ENCODE data around the gene ACAP1. TPM values are rescaled to one million over a fixed set of nuclear protein-coding genes. Genes with fewer than 3 reads are reported as not detected.

The ACAP1 gene
- total RNA-seq, 1 experiment from 2014 or later, result 10.9 TPM

GRCh38 chr17:7290685-7291084 lies 45.6 kb upstream of the ACAP1 start:
- Histone ChIP-seq H3K9me2 (ENCODE audit: insufficient read depth) (no peaks in the 10 kb centered on the region), H3K4me2 (no peak overlapping the region), H4K20me1 (ENCODE audit: insufficient read depth) (no peaks in the 10 kb centered on the region), H3K36me3 (ENCODE audit: low read depth) (no peaks in the 10 kb centered on the region), H3K9me3 (ENCODE audit: insufficient read depth, low read depth) (no peaks in the 10 kb centered on the region), H3K79me2 (ENCODE audit: low read depth) (no peaks in the 10 kb centered on the region), H3K4me1 (replicated peaks; ENCODE audit: insufficient read depth) (peaks cover 21% of the 10 kb centered on the region), H3K27ac (no peak overlapping the region), H3F3A (ENCODE audit: insufficient read depth, low read depth) (peaks cover 21% of the 10 kb centered on the region; the same call in 1 of the 2 replicates), H2AFZ (no peak overlapping the region), H3K27me3 (ENCODE audit: insufficient read depth, low read depth) (peaks cover 10% of the 10 kb centered on the region; the same call in 1 of the 2 replicates), H3K4me3 (no peak overlapping the region)
- CTCF ChIA-PET, result no interaction called here
- intact Hi-C loops (cut with micrococcal nuclease; ENCODE audit: unreplicated experiment), result no loop called here
- POLR2A ChIA-PET (ENCODE audit: unreplicated experiment), result no interaction called here
- BruUV-seq (replicated peaks), result no TSS peak
- no peak for DNase-seq
- no peak for TF ChIP-seq EZH2 (IDR thresholded peaks at IDR 0.05; ENCODE audit: low read depth)
- no peak for TF ChIP-seq CTCF (conservative IDR thresholded peaks at IDR 0.05)

GRCh38 chr17:7292194-7292593 lies 44.1 kb upstream of the ACAP1 start:
- Histone ChIP-seq H2AFZ (no peak overlapping the region), H3K79me2 (ENCODE audit: low read depth) (no peaks in the 10 kb centered on the region), H3K4me2 (peak overlapping the region; percentile 49; the same call in 1 of the 2 replicates), H3K9me3 (ENCODE audit: insufficient read depth, low read depth) (no peaks in the 10 kb centered on the region), H3K27ac (no peak overlapping the region), H3K4me1 (replicated peaks; ENCODE audit: insufficient read depth) (peaks cover 25% of the 10 kb centered on the region), H3K27me3 (ENCODE audit: insufficient read depth, low read depth) (peaks cover 10% of the 10 kb centered on the region; the same call in 1 of the 2 replicates), H3K9me2 (ENCODE audit: insufficient read depth) (no peaks in the 10 kb centered on the region), H3F3A (ENCODE audit: insufficient read depth, low read depth) (peaks cover 32% of the 10 kb centered on the region; the same call in 1 of the 2 replicates), H4K20me1 (ENCODE audit: insufficient read depth) (no peaks in the 10 kb centered on the region), H3K4me3 (no peak overlapping the region), H3K36me3 (ENCODE audit: low read depth) (no peaks in the 10 kb centered on the region)
- no TSS peak for BruUV-seq (replicated peaks)
- no peak for TF ChIP-seq EZH2 (IDR thresholded peaks at IDR 0.05; ENCODE audit: low read depth)
- TF ChIP-seq CTCF (conservative IDR thresholded peaks at IDR 0.05), result no peak
- intact Hi-C loops (cut with micrococcal nuclease; ENCODE audit: unreplicated experiment), result no loop called here
- DNase-seq, result no peak
- POLR2A ChIA-PET (ENCODE audit: unreplicated experiment), result no interaction called here
- CTCF ChIA-PET, result interaction anchor here (0.5 kb wide), 1 partner anchor 21 kb away, joined by 3 read pairs; no protein-coding TSS in a partner anchor

GRCh38 chr17:7292729-7293128 lies 43.6 kb upstream of the ACAP1 start:
- Histone ChIP-seq H3K27ac (peak overlapping the region; percentile 22; the same call in 1 of the 2 replicates), H3K27me3 (ENCODE audit: insufficient read depth, low read depth) (peaks cover 10% of the 10 kb centered on the region; the same call in 1 of the 2 replicates), H3K79me2 (ENCODE audit: low read depth) (no peaks in the 10 kb centered on the region), H3F3A (ENCODE audit: insufficient read depth, low read depth) (peaks cover 32% of the 10 kb centered on the region; the same call in 1 of the 2 replicates), H3K9me3 (ENCODE audit: insufficient read depth, low read depth) (no peaks in the 10 kb centered on the region), H3K9me2 (ENCODE audit: insufficient read depth) (no peaks in the 10 kb centered on the region), H3K4me3 (no peak overlapping the region), H3K36me3 (ENCODE audit: low read depth) (no peaks in the 10 kb centered on the region), H3K4me1 (replicated peaks; ENCODE audit: insufficient read depth) (peaks cover 25% of the 10 kb centered on the region), H3K4me2 (peak overlapping the region; percentile 49), H4K20me1 (ENCODE audit: insufficient read depth) (no peaks in the 10 kb centered on the region), H2AFZ (no peak overlapping the region)
- intact Hi-C loops (cut with micrococcal nuclease; ENCODE audit: unreplicated experiment), result no loop called here
- no peak for DNase-seq
- BruUV-seq (replicated peaks), result no TSS peak
- ChIA-PET CTCF (no interaction called here), POLR2A (ENCODE audit: unreplicated experiment) (no interaction called here)
- no peak for TF ChIP-seq EZH2 (IDR thresholded peaks at IDR 0.05; ENCODE audit: low read depth)
- no peak for TF ChIP-seq CTCF (conservative IDR thresholded peaks at IDR 0.05)

Data from PC-9 (cell line).